HepG2 (cell line): ENCODE data around the gene EPHX1. TPM values are rescaled to one million over a fixed set of nuclear protein-coding genes. Genes with fewer than 3 reads are reported as not detected.

Experiments used
- CEBPG ChIP-seq: IDR thresholded peaks from 2 replicates; pipeline ENCODE4 v1.6.1; 2016
- GPN1 ChIP-seq: sonication (generic); formaldehyde crosslinking; IDR thresholded peaks from 2 replicates; pipeline ENCODE4 v1.5.1; 2020; ENCODE audit warnings: missing genetic modification reagents, borderline replicate concordance
- PHF21A ChIP-seq: sonication (generic); formaldehyde crosslinking; IDR thresholded peaks from 2 replicates; pipeline ENCODE4 v1.5.0; 2020; ENCODE audit warnings: mild to moderate bottlenecking, missing genetic modification reagents
- SAP130 ChIP-seq: IDR thresholded peaks from 2 replicates; pipeline ENCODE4 v1.6.1; 2016; ENCODE audit warnings: low read depth
- SOX13 ChIP-seq, 3 experiments: fragments of 450-650 bp in 1 of 3; sonication (generic) in 1 of 3; formaldehyde crosslinking in 1 of 3; IDR thresholded peaks in 2 of 3; conservative IDR thresholded peaks in 1 of 3; 2 replicates each; pipeline versions ENCODE4 v1.5.0 to v1.6.1; 2016 to 2020; ENCODE audit warnings: antibody characterized with exemption in 1 of 3, mild to moderate bottlenecking in 1 of 3, missing compliant biosample characterization in 1 of 3, missing genetic modification reagents in 1 of 3, moderate library complexity in 1 of 3
- ZBTB34 ChIP-seq: sonication (generic); formaldehyde crosslinking; IDR thresholded peaks from 2 replicates; pipeline ENCODE4 v1.8.0; 2022; ENCODE audit warnings: mild to moderate bottlenecking, missing genetic modification reagents
- ZFP91 ChIP-seq: sonication (generic); formaldehyde crosslinking; IDR thresholded peaks from 2 replicates; pipeline ENCODE4 v1.9.0; 2022; ENCODE audit warnings: missing genetic modification reagents, mild to moderate bottlenecking, borderline replicate concordance
- ZNF362 ChIP-seq: sonication (generic); formaldehyde crosslinking; IDR thresholded peaks from 2 replicates; pipeline ENCODE4 v1.4.0; 2020; ENCODE audit warnings: missing genetic modification reagents, mild to moderate bottlenecking, borderline replicate concordance
- ZNF556 ChIP-seq: sonication (generic); formaldehyde crosslinking; IDR thresholded peaks from 2 replicates; pipeline ENCODE4 v1.4.0; 2020; ENCODE audit warnings: mild to moderate bottlenecking, missing genetic modification reagents, borderline replicate concordance
- polyA plus RNA-seq, 8 experiments: library from polyadenylated mRNA; depleted of rRNA in 3 of 8; stranded (reverse) in 7 of 8; unstranded in 1 of 8; fragments of >200 nt; fragmentation: Illumina TruSeq in 4 of 8; extraction: Trizol in 4 of 8; gene quantifications; 2 replicates each; pipeline versions ENCODE4 v1.2.1 to v1.2.3, GENCODE V29; 2011 to 2016; ENCODE audit warnings: low read depth in 4 of 8, missing spikeins in 1 of 8, mixed read lengths in 1 of 8; ENCODE audit not compliant: insufficient read depth in 1 of 8
- total RNA-seq, 5 experiments: library from RNA; depleted of rRNA; stranded (reverse); fragments of >200 nt; fragmentation: Illumina TruSeq; extraction: Trizol; gene quantifications; 2 replicates each; pipeline ENCODE4 v1.2.3, GENCODE V29; 2016; ENCODE audit warnings: low read depth in 1 of 5
- TF ChIP-seq, protein P1 (sequence below): sonication (generic); formaldehyde crosslinking; IDR thresholded peaks from 2 replicates; pipeline ENCODE4 v1.4.0; 2020; ENCODE audit warnings: missing genetic modification reagents
- TF ChIP-seq, protein P2 (sequence below): sonication (generic); formaldehyde crosslinking; IDR thresholded peaks from 2 replicates; pipeline ENCODE4 v1.4.0; 2020; ENCODE audit warnings: missing genetic modification reagents, mild to moderate bottlenecking, borderline replicate concordance
- TF ChIP-seq, protein P3 (sequence below): IDR thresholded peaks from 2 replicates; pipeline ENCODE4 v1.4.0; 2020; ENCODE audit warnings: mild to moderate bottlenecking, missing genetic modification reagents

EPHX1 gene
- total and polyA plus RNA-seq, 2 of the 13 experiments (the other 11 are each of a cell fraction or from before 2014, with no cell fraction given) = 27.7 to 36.5 TPM

DNA sequence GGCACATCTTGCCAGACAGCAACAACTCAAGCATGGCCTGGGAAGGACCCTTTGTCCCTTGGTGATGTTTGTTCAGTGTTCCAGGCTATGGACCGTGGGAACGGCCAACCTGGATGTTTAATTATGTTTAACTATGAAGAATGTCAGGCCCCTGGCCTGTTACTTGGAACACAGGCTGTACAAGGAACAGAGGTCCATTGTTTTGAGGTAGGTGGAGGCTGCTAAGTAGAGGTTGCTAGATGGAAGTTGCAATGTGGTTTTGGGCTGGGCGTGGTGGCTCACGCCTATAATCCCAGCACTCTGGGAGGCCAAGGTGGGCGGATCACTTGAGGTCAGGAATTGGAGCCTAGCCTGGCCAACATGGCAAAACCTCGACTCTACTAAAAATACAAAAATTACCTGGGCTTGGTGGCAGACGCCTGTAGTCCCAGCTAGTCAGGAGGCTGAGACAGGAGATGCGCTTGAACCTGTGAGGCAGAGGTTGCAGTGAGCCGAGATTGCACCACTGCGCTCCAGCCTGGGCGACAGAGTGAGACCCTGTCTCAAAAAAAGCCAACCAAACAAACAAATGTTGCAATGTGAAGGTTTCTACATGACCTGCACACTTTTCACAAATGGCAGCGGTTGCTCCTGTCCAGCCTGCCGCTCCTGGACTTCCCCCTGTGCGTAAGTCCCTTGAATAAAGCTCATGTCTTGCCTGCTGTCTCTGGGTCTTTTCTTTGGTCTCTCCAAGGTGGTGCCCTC, 81.5 kb downstream of the EPHX1 start (continued):
- TF ChIP-seq, protein P1, sequence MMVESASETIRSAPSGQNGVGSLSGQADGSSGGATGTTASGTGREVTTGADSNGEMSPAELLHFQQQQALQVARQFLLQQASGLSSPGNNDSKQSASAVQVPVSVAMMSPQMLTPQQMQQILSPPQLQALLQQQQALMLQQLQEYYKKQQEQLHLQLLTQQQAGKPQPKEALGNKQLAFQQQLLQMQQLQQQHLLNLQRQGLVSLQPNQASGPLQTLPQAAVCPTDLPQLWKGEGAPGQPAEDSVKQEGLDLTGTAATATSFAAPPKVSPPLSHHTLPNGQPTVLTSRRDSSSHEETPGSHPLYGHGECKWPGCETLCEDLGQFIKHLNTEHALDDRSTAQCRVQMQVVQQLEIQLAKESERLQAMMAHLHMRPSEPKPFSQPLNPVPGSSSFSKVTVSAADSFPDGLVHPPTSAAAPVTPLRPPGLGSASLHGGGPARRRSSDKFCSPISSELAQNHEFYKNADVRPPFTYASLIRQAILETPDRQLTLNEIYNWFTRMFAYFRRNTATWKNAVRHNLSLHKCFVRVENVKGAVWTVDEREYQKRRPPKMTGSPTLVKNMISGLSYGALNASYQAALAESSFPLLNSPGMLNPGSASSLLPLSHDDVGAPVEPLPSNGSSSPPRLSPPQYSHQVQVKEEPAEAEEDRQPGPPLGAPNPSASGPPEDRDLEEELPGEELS = peak; percentile 38; the same call in 1 of the 2 replicates
- TF ChIP-seq PHF21A (CRISPR knock-in tag) = peak; percentile 56
- peak; percentile 5; the same call in 1 of the 2 replicates for TF ChIP-seq SAP130 (CRISPR knock-in tag)
- 0 out of 2 replicates have a peak, but pooled peaks have one; percentile 13 for TF ChIP-seq ZNF556 (CRISPR knock-in tag)
- peak; percentile 45; the same call in 1 of the 2 replicates for TF ChIP-seq ZBTB34
- TF ChIP-seq, protein P2, sequence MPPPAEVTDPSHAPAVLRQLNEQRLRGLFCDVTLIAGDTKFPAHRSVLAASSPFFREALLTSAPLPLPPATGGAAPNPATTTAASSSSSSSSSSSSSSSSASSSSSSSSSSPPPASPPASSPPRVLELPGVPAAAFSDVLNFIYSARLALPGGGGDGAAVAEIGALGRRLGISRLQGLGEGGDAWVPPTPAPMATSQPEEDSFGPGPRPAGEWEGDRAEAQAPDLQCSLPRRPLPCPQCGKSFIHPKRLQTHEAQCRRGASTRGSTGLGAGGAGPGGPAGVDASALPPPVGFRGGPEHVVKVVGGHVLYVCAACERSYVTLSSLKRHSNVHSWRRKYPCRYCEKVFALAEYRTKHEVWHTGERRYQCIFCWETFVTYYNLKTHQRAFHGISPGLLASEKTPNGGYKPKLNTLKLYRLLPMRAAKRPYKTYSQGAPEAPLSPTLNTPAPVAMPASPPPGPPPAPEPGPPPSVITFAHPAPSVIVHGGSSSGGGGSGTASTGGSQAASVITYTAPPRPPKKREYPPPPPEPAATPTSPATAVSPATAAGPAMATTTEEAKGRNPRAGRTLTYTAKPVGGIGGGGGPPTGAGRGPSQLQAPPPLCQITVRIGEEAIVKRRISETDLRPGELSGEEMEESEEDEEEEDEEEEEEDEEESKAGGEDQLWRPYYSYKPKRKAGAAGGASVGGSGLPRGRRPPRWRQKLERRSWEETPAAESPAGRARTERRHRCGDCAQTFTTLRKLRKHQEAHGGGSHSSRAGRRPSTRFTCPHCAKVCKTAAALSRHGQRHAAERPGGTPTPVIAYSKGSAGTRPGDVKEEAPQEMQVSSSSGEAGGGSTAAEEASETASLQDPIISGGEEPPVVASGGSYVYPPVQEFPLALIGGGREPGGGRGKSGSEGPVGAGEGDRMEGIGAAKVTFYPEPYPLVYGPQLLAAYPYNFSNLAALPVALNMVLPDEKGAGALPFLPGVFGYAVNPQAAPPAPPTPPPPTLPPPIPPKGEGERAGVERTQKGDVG (CRISPR knock-in tag) = 0 out of 2 replicates have a peak, but pooled peaks have one; percentile 35
- peak; percentile 72 for TF ChIP-seq CEBPG
- 0 out of 2 replicates have a peak, but pooled peaks have one; percentile 7 for TF ChIP-seq ZFP91 (CRISPR knock-in tag)
- TF ChIP-seq SOX13 (IDR thresholded peaks at IDR 0.05) = no peak
- TF ChIP-seq SOX13 (CRISPR knock-in tag; conservative IDR thresholded peaks at IDR 0.05 in 1 of 2, IDR thresholded peaks at IDR 0.05 in 1 of 2) = peak in 1 of 2 experiments; percentile 58; a peak in 2 of 4 replicates
- TF ChIP-seq GPN1 (CRISPR knock-in tag) = no peak
- TF ChIP-seq, protein P3, sequence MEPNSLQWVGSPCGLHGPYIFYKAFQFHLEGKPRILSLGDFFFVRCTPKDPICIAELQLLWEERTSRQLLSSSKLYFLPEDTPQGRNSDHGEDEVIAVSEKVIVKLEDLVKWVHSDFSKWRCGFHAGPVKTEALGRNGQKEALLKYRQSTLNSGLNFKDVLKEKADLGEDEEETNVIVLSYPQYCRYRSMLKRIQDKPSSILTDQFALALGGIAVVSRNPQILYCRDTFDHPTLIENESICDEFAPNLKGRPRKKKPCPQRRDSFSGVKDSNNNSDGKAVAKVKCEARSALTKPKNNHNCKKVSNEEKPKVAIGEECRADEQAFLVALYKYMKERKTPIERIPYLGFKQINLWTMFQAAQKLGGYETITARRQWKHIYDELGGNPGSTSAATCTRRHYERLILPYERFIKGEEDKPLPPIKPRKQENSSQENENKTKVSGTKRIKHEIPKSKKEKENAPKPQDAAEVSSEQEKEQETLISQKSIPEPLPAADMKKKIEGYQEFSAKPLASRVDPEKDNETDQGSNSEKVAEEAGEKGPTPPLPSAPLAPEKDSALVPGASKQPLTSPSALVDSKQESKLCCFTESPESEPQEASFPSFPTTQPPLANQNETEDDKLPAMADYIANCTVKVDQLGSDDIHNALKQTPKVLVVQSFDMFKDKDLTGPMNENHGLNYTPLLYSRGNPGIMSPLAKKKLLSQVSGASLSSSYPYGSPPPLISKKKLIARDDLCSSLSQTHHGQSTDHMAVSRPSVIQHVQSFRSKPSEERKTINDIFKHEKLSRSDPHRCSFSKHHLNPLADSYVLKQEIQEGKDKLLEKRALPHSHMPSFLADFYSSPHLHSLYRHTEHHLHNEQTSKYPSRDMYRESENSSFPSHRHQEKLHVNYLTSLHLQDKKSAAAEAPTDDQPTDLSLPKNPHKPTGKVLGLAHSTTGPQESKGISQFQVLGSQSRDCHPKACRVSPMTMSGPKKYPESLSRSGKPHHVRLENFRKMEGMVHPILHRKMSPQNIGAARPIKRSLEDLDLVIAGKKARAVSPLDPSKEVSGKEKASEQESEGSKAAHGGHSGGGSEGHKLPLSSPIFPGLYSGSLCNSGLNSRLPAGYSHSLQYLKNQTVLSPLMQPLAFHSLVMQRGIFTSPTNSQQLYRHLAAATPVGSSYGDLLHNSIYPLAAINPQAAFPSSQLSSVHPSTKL (CRISPR knock-in tag) = 0 out of 2 replicates have a peak, but pooled peaks have one; percentile 8
- TF ChIP-seq ZNF362 = peak; percentile 70; the same call in 1 of the 2 replicates
